K562 (cell line): ENCODE data around the gene HPN. TPM values are rescaled to one million over a fixed set of nuclear protein-coding genes. Genes with fewer than 3 reads are reported as not detected.
A peak's percentile ranks its signal among the peaks of the same experiment; 100 is the strongest.

Experiments
- E2F3 ChIP-seq: fragments of 250-450 bp; sonication (Bioruptor Pico); IDR thresholded peaks from 2 replicates; pipeline ENCODE4 v1.4.0; 2020; ENCODE audit warnings: mild to moderate bottlenecking
- ESRRB ChIP-seq: fragments of 250-450 bp; sonication (Bioruptor Pico); IDR thresholded peaks from 2 replicates; pipeline ENCODE4 v1.5.0; 2020; ENCODE audit warnings: mild to moderate bottlenecking, moderate library complexity, borderline replicate concordance
- KDM5B ChIP-seq: fragments of 200-600 bp; sonication (generic); IDR thresholded peaks from 2 replicates; pipeline ENCODE4 v1.6.1; 2012; ENCODE audit warnings: low read depth, mild to moderate bottlenecking, moderate library complexity, low read length, control low read depth, inconsistent platforms; ENCODE audit not compliant: insufficient replicate concordance
- NFXL1 ChIP-seq: fragments of 450-650 bp; formaldehyde crosslinking; IDR thresholded peaks from 2 replicates; pipeline ENCODE4 v1.4.0; 2021; ENCODE audit warnings: mild to moderate bottlenecking
- NR2F6 ChIP-seq: fragments of 450-650 bp; formaldehyde crosslinking; IDR thresholded peaks from 2 replicates; pipeline ENCODE4 v1.4.0; 2020; ENCODE audit warnings: mild to moderate bottlenecking
- RBM25 ChIP-seq: fragments of 200-400 bp; formaldehyde crosslinking; IDR thresholded peaks from 2 replicates; pipeline ENCODE4 v1.6.1; 2018; ENCODE audit warnings: low read length, low read depth, moderate library complexity; ENCODE audit not compliant: severe bottlenecking
- SAP30 ChIP-seq: fragments of 200-600 bp; sonication (generic); IDR thresholded peaks from 2 replicates; pipeline ENCODE4 v1.6.1; 2012; ENCODE audit warnings: borderline replicate concordance, low read depth, mild to moderate bottlenecking, moderate library complexity, low read length, control low read depth, inconsistent platforms; ENCODE audit not compliant: insufficient read depth, poor library complexity, severe bottlenecking
- TAF7 ChIP-seq: fragments of 450-650 bp; IDR thresholded peaks from 2 replicates; pipeline ENCODE4 v1.6.1; 2016; ENCODE audit warnings: missing genetic modification characterization, missing compliant biosample characterization
- ZFPM2 ChIP-seq: fragments of 250-450 bp; sonication (Bioruptor Pico); IDR thresholded peaks from 2 replicates; pipeline ENCODE4 v1.5.1; 2022; ENCODE audit warnings: mild to moderate bottlenecking
- ZNF644 ChIP-seq: fragments of 200-800 bp; sonication (Bioruptor generic); IDR thresholded peaks from 2 replicates; pipeline ENCODE4 v1.6.1; 2016; ENCODE audit warnings: low read depth, missing genetic modification characterization, missing compliant biosample characterization
- polyA plus RNA-seq, 8 experiments: library from polyadenylated mRNA; depleted of rRNA in 4 of 8; stranded (reverse) in 5 of 8; unstranded in 3 of 8; fragments of >200 nt; fragmentation: Nextera tagmentation in 2 of 8; fragmentation: Illumina TruSeq in 1 of 8; extraction: Ambion mirVana in 2 of 8; extraction: Trizol in 1 of 8; gene quantifications; 2 replicates each; pipeline versions ENCODE4 v1.2.1 to v1.2.3, GENCODE V29; 2011 to 2014; ENCODE audit warnings: inconsistent platforms in 1 of 8, missing spikeins in 1 of 8
- total RNA-seq, 7 experiments: library from RNA; depleted of rRNA in 6 of 7; stranded (reverse); fragments of >200 nt in 6 of 7; fragmentation: Illumina TruSeq in 2 of 7; extraction: Trizol in 2 of 7; gene quantifications; 2 replicates each; pipeline versions ENCODE4 v1.2.1 to v1.2.3, GENCODE V29; 2011 to 2021; ENCODE audit warnings: low replicate concordance in 1 of 7
- TF ChIP-seq, protein P1 (sequence below), 3 experiments: fragments of 200-800 bp in 1 of 3; fragments of 250-450 bp in 1 of 3; fragments of 450-650 bp in 1 of 3; sonication (Bioruptor Pico) in 1 of 3; sonication (Bioruptor generic) in 1 of 3; formaldehyde crosslinking in 1 of 3; IDR thresholded peaks; 2 replicates each; pipeline versions ENCODE4 v1.6.1 to v1.8.0; 2016 to 2022; ENCODE audit warnings: mild to moderate bottlenecking in 2 of 3, missing genetic modification characterization in 2 of 3, missing compliant biosample characterization in 1 of 3, moderate library complexity in 1 of 3

The HPN gene
- total and polyA plus RNA-seq, 9 of the 15 experiments (the other 6 are each of a cell fraction or from before 2014, with no cell fraction given) = 0.10 to 0.20 TPM; not detected in 7

DNA sequence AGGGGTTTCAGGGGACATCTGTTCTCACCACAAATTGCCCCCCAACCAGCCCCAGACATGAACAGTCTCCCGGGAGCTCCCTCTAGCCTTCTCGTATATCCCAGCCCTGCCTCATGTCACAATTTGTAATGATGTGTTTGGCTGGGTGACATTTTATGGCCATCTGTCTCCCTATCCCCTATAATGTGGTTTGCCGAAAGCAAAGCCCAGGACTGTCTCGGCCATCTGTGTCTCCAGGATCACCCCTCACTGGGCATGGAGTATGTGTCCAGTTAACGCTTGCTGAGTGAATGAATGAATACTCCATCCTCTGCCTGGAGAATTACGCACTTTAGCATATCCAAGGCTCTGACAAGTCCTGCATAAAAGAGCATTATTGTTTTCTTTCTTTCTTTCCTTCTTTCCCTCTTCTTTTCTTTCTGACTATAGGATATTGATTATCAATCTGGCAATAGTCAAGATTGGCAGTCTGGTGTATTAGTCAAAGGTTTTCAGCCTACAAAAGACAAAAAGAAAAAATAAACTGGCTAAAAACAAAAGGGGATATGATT is 15.1 kb downstream of the HPN start (continued):
- no peak for TF ChIP-seq TAF7 (tag)
- peak; percentile 90 for TF ChIP-seq RBM25
- no peak for TF ChIP-seq SAP30
- TF ChIP-seq NR2F6 (CRISPR knock-in tag) = no peak
- no peak for TF ChIP-seq E2F3 (CRISPR knock-in tag)
- no peak for TF ChIP-seq ZFPM2 (CRISPR knock-in tag)
- TF ChIP-seq NFXL1 = no peak
- TF ChIP-seq KDM5B = no peak
- no peak for TF ChIP-seq ESRRB
- TF ChIP-seq ZNF644 (tag) = no peak
- TF ChIP-seq, protein P1, sequence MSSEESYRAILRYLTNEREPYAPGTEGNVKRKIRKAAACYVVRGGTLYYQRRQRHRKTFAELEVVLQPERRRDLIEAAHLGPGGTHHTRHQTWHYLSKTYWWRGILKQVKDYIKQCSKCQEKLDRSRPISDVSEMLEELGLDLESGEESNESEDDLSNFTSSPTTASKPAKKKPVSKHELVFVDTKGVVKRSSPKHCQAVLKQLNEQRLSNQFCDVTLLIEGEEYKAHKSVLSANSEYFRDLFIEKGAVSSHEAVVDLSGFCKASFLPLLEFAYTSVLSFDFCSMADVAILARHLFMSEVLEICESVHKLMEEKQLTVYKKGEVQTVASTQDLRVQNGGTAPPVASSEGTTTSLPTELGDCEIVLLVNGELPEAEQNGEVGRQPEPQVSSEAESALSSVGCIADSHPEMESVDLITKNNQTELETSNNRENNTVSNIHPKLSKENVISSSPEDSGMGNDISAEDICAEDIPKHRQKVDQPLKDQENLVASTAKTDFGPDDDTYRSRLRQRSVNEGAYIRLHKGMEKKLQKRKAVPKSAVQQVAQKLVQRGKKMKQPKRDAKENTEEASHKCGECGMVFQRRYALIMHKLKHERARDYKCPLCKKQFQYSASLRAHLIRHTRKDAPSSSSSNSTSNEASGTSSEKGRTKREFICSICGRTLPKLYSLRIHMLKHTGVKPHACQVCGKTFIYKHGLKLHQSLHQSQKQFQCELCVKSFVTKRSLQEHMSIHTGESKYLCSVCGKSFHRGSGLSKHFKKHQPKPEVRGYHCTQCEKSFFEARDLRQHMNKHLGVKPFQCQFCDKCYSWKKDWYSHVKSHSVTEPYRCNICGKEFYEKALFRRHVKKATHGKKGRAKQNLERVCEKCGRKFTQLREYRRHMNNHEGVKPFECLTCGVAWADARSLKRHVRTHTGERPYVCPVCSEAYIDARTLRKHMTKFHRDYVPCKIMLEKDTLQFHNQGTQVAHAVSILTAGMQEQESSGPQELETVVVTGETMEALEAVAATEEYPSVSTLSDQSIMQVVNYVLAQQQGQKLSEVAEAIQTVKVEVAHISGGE (CRISPR knock-in tag; IDR thresholded peaks at IDR 0.05) = no peak
